GM21737 (cell line): ENCODE results near the gene PIAS2.

Experiments
- ATAC-seq: cut with Tn5 transposase; IDR thresholded peaks from one replicate; pipeline ENCODE4 v1.9.1; 2021; ENCODE audit warnings: mild to moderate bottlenecking, moderate library complexity; ENCODE audit not compliant: unreplicated experiment

Gene PIAS2

GRCh38 chr18:46767217-46767616 is 150.1 kb downstream of the PIAS2 start:
- ATAC-seq = no peak

GRCh38 chr18:46764586-46764985 is 152.7 kb downstream of the PIAS2 start:
- ATAC-seq = no peak

GRCh38 chr18:46761059-46761769 is 156.1 kb downstream of the PIAS2 start:
- ATAC-seq = no peak

- ATAC-seq = no peak
Observed at GRCh38 chr18:46759890-46760289, 157.4 kb downstream of the PIAS2 start.

GRCh38 chr18:46756559-46757201 is 160.6 kb downstream of the PIAS2 start, which contains the start of gene ST8SIA5:
TSS of gene ST8SIA5 (minus strand) at chr18:46757053. CDS start at chr18:46756508, 545 bp downstream.
- ATAC-seq = no peak

GRCh38 chr18:46756025-46756558 is 161.2 kb downstream of the PIAS2 start:
- no peak for ATAC-seq

- no peak for ATAC-seq
Observed at GRCh38 chr18:46755315-46756024, 161.8 kb downstream of the PIAS2 start.

GRCh38 chr18:46754661-46755292 is 162.5 kb downstream of the PIAS2 start:
- no peak for ATAC-seq

- ATAC-seq = peak; percentile 47
Observed at GRCh38 chr18:46754188-46754587, 163.1 kb downstream of the PIAS2 start.
